Esophagus squamous epithelium (tissue), 5 donors: Measurements from ENCODE around the gene CXADR. TPM values are rescaled to one million over a fixed set of nuclear protein-coding genes. Genes with fewer than 3 reads are reported as not detected.
"Not testable (repeated sequence)": the region's sequence is repeated elsewhere in the genome, so short reads cannot be mapped to it uniquely, and the experiment has no call there.

ENCODE experiments used
- DNase-seq: peaks from one replicate; lab custom pipeline; 2025; lab: John Stamatoyannopoulos, UW
- H3K27ac ChIP-seq, 4 donors: fragments of 200-600 bp; sonication (generic); one replicate each; pipeline ENCODE4 v1.5.1; 2016 to 2019; ENCODE audit warnings: mild to moderate bottlenecking in 1 of 4
- H3K27me3 ChIP-seq, 4 donors: fragments of 200-600 bp; sonication (generic); 1 replicate in 3 of 4; 2 replicates in 1 of 4; pipeline versions ENCODE4 v1.5.1 to v1.6.0; 2017 to 2021; ENCODE audit warnings: antibody characterized with exemption in 1 of 4
- H3K36me3 ChIP-seq, 3 donors: fragments of 200-600 bp; sonication (generic); one replicate each; pipeline ENCODE4 v1.5.1; 2016 to 2019
- H3K4me1 ChIP-seq, 3 donors: fragments of 200-600 bp; sonication (generic); one replicate each; pipeline ENCODE4 v1.5.1; 2017 to 2019
- H3K4me3 ChIP-seq, 4 donors: fragments of 200-600 bp; sonication (generic); 1 replicate in 3 of 4; 2 replicates in 1 of 4; pipeline ENCODE4 v1.5.1; 2016 to 2019; ENCODE audit warnings: mild to moderate bottlenecking in 2 of 4, moderate library complexity in 1 of 4
- H3K9me3 ChIP-seq, 3 donors: fragments of 200-600 bp; sonication (generic); one replicate each; pipeline ENCODE4 v1.5.1; 2016 to 2019
- POLR2A ChIP-seq, 4 donors: fragments of 450-650 bp; IDR thresholded peaks; one replicate each; pipeline ENCODE4 v1.6.1; 2017; ENCODE audit warnings: antibody characterized with exemption in 4 of 4, mild to moderate bottlenecking in 4 of 4, moderate library complexity in 3 of 4
- WGBS, 2 donors: methylation state at CpG; one replicate each; pipeline ENCODE4 v1.1.5; 2018; 5-methylcytosine and 5-hydroxymethylcytosine counted together
- intact Hi-C: fragments of 100-400 bp; cut with DNase I; formaldehyde crosslinking; loops from one replicate; pipeline ENCODE4 v1.15.0; 2022
- total RNA-seq, 4 donors: library from RNA; depleted of rRNA; stranded (reverse); fragments of >200 nt; gene quantifications; one replicate each; pipeline ENCODE4 v1.1.0, GENCODE V29; 2016
- TF ChIP-seq, protein P1 (sequence below), 6 experiments: fragments of 450-650 bp in 4 of 6; fragments of 200-600 bp in 2 of 6; sonication (generic) in 2 of 6; IDR thresholded peaks; one replicate each; pipeline ENCODE4 v1.5.1; 2016 to 2019; ENCODE audit warnings: antibody characterized with exemption in 6 of 6, mild to moderate bottlenecking in 4 of 6, moderate library complexity in 4 of 6
- donor health status: DM: yes; HTN: yes; CAD: no.

Gene CXADR
- total RNA-seq, 4 donors from 2014 or later, result 41.2 to 74.8 (median 47.9) TPM

DNA sequence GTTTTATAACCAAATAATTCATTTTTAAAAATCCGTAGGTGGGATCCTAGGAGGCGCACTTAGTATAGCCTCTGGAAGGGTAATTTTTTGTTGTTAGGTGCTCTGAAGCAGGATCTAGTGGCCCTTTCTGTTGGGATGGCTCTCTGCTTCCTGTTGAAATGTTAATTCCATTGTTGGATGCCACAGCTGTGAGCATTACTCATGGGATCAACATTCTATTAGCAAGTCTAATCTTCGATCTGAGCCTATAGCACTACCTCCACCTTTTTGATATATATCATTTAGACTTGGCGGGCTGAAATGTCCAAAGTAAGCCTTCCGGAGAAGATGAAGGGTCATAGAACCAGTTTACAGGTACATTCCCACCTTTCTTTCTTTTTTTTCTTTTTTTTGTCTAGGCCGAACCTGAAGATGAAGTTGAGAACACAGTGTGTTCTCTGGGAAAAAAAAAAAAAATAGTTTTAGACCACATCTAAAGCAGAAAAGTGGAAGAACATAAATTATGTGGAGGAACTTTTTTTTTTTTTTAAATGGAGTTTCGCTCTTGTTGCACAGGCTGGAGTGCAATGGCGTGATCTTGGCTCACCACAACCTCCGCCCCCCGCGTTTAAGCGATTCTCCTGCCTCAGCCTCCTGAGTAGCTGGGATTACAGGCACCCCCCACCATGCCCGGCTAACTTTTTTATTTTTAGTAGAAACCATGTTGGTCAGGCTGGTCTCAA, 1.4 kb downstream of the CXADR start:
- peak overlapping the region; percentile 59 to 79 (median 74) for H3K4me3 ChIP-seq
- peaks cover 0 to 47% (median 0%) of the 10 kb centered on the region in 4 donors for H3K27me3 ChIP-seq
- H3K9me3 ChIP-seq, result no peaks in the 10 kb centered on the region
- no peaks in the 10 kb centered on the region for H3K36me3 ChIP-seq
- H3K27ac ChIP-seq, result peak overlapping the region; percentile 77 to 95 (median 88)
- TF ChIP-seq POLR2A (IDR thresholded peaks at IDR 0.05), result no peak
- TF ChIP-seq, protein P1, sequence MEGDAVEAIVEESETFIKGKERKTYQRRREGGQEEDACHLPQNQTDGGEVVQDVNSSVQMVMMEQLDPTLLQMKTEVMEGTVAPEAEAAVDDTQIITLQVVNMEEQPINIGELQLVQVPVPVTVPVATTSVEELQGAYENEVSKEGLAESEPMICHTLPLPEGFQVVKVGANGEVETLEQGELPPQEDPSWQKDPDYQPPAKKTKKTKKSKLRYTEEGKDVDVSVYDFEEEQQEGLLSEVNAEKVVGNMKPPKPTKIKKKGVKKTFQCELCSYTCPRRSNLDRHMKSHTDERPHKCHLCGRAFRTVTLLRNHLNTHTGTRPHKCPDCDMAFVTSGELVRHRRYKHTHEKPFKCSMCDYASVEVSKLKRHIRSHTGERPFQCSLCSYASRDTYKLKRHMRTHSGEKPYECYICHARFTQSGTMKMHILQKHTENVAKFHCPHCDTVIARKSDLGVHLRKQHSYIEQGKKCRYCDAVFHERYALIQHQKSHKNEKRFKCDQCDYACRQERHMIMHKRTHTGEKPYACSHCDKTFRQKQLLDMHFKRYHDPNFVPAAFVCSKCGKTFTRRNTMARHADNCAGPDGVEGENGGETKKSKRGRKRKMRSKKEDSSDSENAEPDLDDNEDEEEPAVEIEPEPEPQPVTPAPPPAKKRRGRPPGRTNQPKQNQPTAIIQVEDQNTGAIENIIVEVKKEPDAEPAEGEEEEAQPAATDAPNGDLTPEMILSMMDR (IDR thresholded peaks at IDR 0.05), result no peak
- DNase-seq, result no peak
- intact Hi-C loops, result no loop called here
- WGBS, 2 donors, result 48 to 50% methylated on average over 13 of the region's 13 CpGs
- peaks cover 13 to 64% (median 14%) of the 10 kb centered on the region in 3 donors for H3K4me1 ChIP-seq

DNA sequence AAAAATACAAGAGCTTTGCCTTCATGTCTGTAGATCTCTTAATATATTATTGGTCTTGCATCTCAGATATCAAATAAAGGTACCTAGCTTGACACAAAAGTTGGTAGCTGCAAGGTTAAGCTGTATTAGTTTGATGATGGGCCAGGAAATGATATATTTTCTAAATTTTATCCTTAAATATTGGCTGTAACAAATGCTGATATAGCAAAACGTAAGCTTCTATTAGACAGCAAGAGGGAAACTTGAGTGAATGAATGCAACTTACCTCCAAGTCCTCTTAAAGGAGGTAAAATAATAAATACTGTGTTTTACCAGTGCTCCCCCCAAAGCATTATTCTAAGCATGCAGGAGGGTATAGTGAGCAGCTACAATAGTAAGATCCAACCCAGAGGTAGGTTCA, 4.2 kb downstream of the CXADR start:
- H3K36me3 ChIP-seq, H3K9me3 ChIP-seq, intact Hi-C loops, H3K4me3 ChIP-seq, H3K27ac ChIP-seq, DNase-seq: not testable (repeated sequence)
- peaks cover 0 to 40% (median 0%) of the 10 kb centered on the region in 4 donors for H3K27me3 ChIP-seq
- WGBS, 2 donors, result 75 to 80% methylated on average over 1 of the region's 1 CpG
- peaks cover 10 to 55% (median 14%) of the 10 kb centered on the region in 3 donors for H3K4me1 ChIP-seq

DNA sequence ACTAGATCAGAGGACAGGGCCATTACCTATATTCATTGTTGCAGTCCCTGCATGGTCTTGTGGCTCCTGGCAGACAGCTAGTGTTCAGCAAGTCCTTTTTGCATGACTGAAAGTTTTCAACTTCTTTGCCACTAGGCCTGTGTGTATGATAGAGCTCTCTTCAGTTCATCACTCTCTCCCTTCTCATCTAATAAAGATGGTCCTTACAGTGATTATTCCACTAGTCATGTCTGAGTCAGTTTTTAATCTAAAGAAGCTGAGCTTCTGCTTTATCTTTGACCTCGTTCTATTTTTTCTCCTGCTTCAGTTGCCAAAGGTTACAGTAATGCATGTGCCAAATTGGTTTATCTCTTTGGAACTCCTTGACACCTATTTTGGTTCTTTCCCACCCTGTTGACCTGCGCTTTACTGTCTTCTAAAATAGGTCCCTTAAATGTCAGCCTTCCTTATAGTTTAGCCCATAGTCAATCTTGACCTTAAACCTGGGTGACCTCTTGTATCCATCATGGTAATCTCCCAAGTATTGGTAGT, 6.4 kb downstream of the CXADR start:
- H3K9me3 ChIP-seq, result no peaks in the 10 kb centered on the region
- H3K36me3 ChIP-seq, result no peaks in the 10 kb centered on the region
- H3K27me3 ChIP-seq, result peaks cover 0 to 19% (median 0%) of the 10 kb centered on the region in 4 donors
- intact Hi-C loops, result no loop called here
- WGBS, 2 donors, result 78 to 84% methylated on average over 2 of the region's 2 CpGs
- no peak overlapping the region for H3K27ac ChIP-seq
- TF ChIP-seq, protein P1 (IDR thresholded peaks at IDR 0.05), result no peak
- TF ChIP-seq POLR2A (IDR thresholded peaks at IDR 0.05), result no peak
- H3K4me3 ChIP-seq, result no peak overlapping the region
- DNase-seq, result no peak
- peaks cover 5 to 38% (median 8%) of the 10 kb centered on the region in 3 donors for H3K4me1 ChIP-seq

DNA sequence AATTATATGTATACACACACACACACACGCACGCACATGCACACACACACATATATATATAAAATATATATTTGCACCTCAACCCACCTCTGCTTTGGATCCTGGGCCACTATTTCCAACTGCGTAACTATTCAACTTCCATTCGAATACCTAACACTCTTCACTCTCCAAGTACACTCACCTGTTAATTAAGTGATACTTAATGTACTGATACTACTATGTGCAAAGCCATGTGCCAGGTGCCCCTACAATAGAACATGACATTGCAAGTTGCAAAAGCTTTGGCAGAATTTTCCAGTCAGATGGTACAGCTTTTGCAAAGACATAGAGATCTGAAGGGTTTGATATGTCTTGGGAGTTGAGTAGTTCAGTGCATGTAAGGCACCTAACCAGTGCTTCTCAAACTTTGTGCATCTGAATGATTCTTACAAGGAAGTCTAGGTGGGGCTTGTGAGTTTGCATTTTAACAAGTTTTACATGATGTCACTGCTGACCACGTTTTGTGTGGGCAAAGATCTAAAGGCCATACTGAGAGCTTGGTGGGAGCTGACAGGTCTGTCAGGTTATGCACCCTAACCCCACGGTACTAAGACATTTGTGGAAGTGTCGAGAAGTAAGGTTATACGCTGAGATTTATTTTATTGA, 7.2 kb downstream of the CXADR start:
- H3K4me3 ChIP-seq, result no peak overlapping the region
- H3K27me3 ChIP-seq, result peaks cover 0 to 10% (median 0%) of the 10 kb centered on the region in 4 donors
- no peak overlapping the region for H3K27ac ChIP-seq
- no peaks in the 10 kb centered on the region for H3K36me3 ChIP-seq
- 77 to 83% methylated on average over 8 of the region's 8 CpGs for WGBS, 2 donors
- intact Hi-C loops, result no loop called here
- no peaks in the 10 kb centered on the region for H3K9me3 ChIP-seq
- H3K4me1 ChIP-seq, result peaks cover 0 to 30% (median 8%) of the 10 kb centered on the region in 3 donors
- no peak for DNase-seq
- TF ChIP-seq, protein P1 (IDR thresholded peaks at IDR 0.05), result no peak
- TF ChIP-seq POLR2A (IDR thresholded peaks at IDR 0.05), result no peak

DNA sequence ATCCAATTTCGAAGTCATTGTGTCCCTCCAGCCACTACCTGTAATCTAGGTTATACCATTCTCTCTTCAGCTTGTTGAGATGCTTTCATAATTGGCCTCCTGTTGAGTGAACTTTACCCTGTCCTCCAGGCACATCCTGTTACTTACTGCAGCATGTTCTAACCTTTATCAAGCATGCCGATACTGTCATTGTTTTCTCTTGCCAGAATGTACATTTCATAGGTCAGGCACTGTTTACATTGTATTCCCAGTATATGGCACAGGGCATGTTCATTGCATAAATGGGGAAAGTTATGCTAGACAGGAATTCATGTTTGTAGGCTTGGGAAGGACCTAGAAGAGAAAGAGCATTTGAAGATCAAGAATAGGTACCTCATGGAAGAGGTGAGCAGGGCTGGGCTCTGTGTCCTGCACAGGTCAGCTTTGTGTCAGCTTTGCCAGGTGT, 10.2 kb downstream of the CXADR start:
- Histone ChIP-seq H3K27me3 (no peaks in the 10 kb centered on the region), H3K27ac (no peak overlapping the region), H3K4me3 (no peak overlapping the region), H3K4me1 (peaks cover 0 to 31% (median 8%) of the 10 kb centered on the region in 3 donors), H3K36me3 (no peaks in the 10 kb centered on the region), H3K9me3 (no peaks in the 10 kb centered on the region)
- intact Hi-C loops, result no loop called here
- TF ChIP-seq, protein P1 (IDR thresholded peaks at IDR 0.05), result no peak
- no peak for TF ChIP-seq POLR2A (IDR thresholded peaks at IDR 0.05)
- no peak for DNase-seq
- 43 to 54% methylated on average over 2 of the region's 2 CpGs for WGBS, 2 donors

DNA sequence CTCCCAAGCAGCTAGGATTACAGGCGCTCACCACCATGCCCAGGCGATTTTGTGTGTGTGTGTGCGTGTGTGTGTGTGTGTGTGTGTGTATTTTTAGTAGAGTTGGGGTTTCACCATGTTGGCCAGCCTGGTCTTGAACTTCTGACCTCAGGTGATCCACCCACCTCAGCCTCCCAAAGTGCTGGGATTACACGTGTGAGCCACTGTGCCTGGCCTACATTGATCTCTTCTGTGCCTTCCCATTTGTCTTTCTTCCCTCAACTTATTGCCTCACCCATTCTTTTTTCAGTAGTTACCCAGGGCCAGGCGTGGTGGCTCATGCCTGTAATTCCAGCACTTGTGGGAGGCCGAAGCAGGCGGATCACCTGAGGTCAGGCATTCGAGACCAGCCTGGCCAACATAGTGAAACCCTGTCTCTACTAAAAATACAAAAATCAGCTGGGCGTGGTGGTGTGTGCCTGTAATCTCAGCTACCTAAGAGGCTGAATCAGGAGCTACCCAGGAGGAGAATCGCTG, 11.2 kb downstream of the CXADR start:
- H3K27ac ChIP-seq, H3K9me3 ChIP-seq, H3K27me3 ChIP-seq, intact Hi-C loops, H3K4me3 ChIP-seq, DNase-seq, H3K36me3 ChIP-seq: not testable (repeated sequence)
- 70 to 79% methylated on average over 3 to 5 of the region's 10 CpGs for WGBS, 2 donors
- peaks cover 0 to 35% (median 8%) of the 10 kb centered on the region in 3 donors for H3K4me1 ChIP-seq
